Activated B cell treated with CpG ODN at 0.5 μM for 24 hours (primary cell): ENCODE results near the gene LAPTM4A. TPM values are rescaled to one million over a fixed set of nuclear protein-coding genes. Genes with fewer than 3 reads are reported as not detected.

ENCODE experiments used
- ATAC-seq: fragments of 200-7000 bp; cut with Tn5 transposase; one replicate; pipeline ENCODE4 v1.10.0; 2021; ENCODE audit warnings: low read depth, mild to moderate bottlenecking, moderate library complexity
- CTCF ChIA-PET: fragments of 350-600 bp; sonication (Branson Sonifier 250); formaldehyde crosslinking; loops from one replicate; lab custom pipeline; 2021; ENCODE audit warnings: antibody characterized with exemption; lab: Charles Lee
- POLR2A ChIA-PET: fragments of 350-600 bp; sonication (Branson Sonifier 250); formaldehyde crosslinking; loops from one replicate; lab custom pipeline; 2021; ENCODE audit warnings: antibody characterized with exemption; lab: Charles Lee
- DNase-seq: peaks from one replicate; pipeline ENCODE4 v3.0.0; 2022
- H3K27ac Mint-ChIP-seq: one replicate; pipeline ENCODE4 v1.8.0; 2020; ENCODE audit warnings: mixed read lengths
- H3K27me3 Mint-ChIP-seq: one replicate; pipeline ENCODE4 v1.8.0; 2021; ENCODE audit warnings: mixed read lengths
- H3K36me3 Mint-ChIP-seq: one replicate; pipeline ENCODE4 v1.8.0; 2021; ENCODE audit warnings: low read depth, mixed read lengths
- H3K4me1 Mint-ChIP-seq: one replicate; pipeline ENCODE4 v1.8.0; 2021; ENCODE audit warnings: mixed read lengths
- H3K4me3 Mint-ChIP-seq: one replicate; pipeline ENCODE4 v1.8.0; 2020; ENCODE audit warnings: mild to moderate bottlenecking, mixed read lengths
- H3K9me3 Mint-ChIP-seq: one replicate; pipeline ENCODE4 v1.8.0; 2020; ENCODE audit warnings: mixed read lengths
- CTCF ChIP-seq: fragments of 200-600 bp; IDR thresholded peaks from one replicate; pipeline ENCODE4 v1.8.0; 2022; ENCODE audit warnings: antibody characterized with exemption, mild to moderate bottlenecking
- intact Hi-C: fragments of 100-400 bp; cut with micrococcal nuclease; formaldehyde crosslinking; loops from one replicate; pipeline ENCODE4 v1.15.1; 2024
- total RNA-seq: library from RNA; stranded (reverse); gene quantifications from 2 replicates; pipeline ENCODE4 v1.2.3, GENCODE V29; 2022

The LAPTM4A gene
- total RNA-seq, 1 donor from 2014 or later, result 47.2 TPM

- no peak for TF ChIP-seq CTCF
- Mint-ChIP-seq H3K27me3 (no peaks in the 10 kb centered on the region), H3K36me3 (peaks cover 79% of the 10 kb centered on the region), H3K9me3 (peaks cover 2% of the 10 kb centered on the region), H3K27ac (no peak overlapping the region), H3K4me3 (no peak overlapping the region), H3K4me1 (no peaks in the 10 kb centered on the region)
- DNase-seq (no peak), ATAC-seq (no peak)
- POLR2A ChIA-PET, result no interaction called here
- CTCF ChIA-PET, result no interaction called here
- intact Hi-C loops, result no loop called here
Measured at GRCh38 chr2:20030224-20030623, 21.2 kb downstream of the LAPTM4A start.

GRCh38 chr2:20027705-20028434 is 23.6 kb downstream of the LAPTM4A start:
- H3K27me3 Mint-ChIP-seq, result no peaks in the 10 kb centered on the region
- ChIA-PET POLR2A (interaction anchor here (0.6 kb wide), 1 partner anchor 15 kb away, joined by 3 read pairs; no protein-coding TSS in a partner anchor), CTCF (interaction anchor here (2.0 kb wide), 1 partner anchor 13 kb away, joined by 11 read pairs; no protein-coding TSS in a partner anchor)
- no peak for TF ChIP-seq CTCF
- no peak overlapping the region for H3K4me3 Mint-ChIP-seq
- intact Hi-C loops, result no loop called here
- peaks cover 2% of the 10 kb centered on the region for H3K9me3 Mint-ChIP-seq
- H3K4me1 Mint-ChIP-seq, result no peaks in the 10 kb centered on the region
- H3K36me3 Mint-ChIP-seq, result peaks cover 56% of the 10 kb centered on the region
- ATAC-seq (no peak), DNase-seq (no peak)
- H3K27ac Mint-ChIP-seq, result no peak overlapping the region

- DNase-seq, result no peak
- H3K4me3 Mint-ChIP-seq, result no peak overlapping the region
- ChIA-PET CTCF (interaction anchor here (2.0 kb wide), 1 partner anchor 12 kb away, joined by 11 read pairs; no protein-coding TSS in a partner anchor), POLR2A (interaction anchor here (0.6 kb wide), 1 partner anchor 16 kb away, joined by 3 read pairs; no protein-coding TSS in a partner anchor)
- no peaks in the 10 kb centered on the region for H3K27me3 Mint-ChIP-seq
- peaks cover 50% of the 10 kb centered on the region for H3K36me3 Mint-ChIP-seq
- intact Hi-C loops, result no loop called here
- no peaks in the 10 kb centered on the region for H3K4me1 Mint-ChIP-seq
- TF ChIP-seq CTCF, result no peak
- peaks cover 2% of the 10 kb centered on the region for H3K9me3 Mint-ChIP-seq
- no peak for ATAC-seq
- no peak overlapping the region for H3K27ac Mint-ChIP-seq
Measured at GRCh38 chr2:20027260-20027677, 24.2 kb downstream of the LAPTM4A start.

- Mint-ChIP-seq H3K9me3 (peaks cover 9% of the 10 kb centered on the region), H3K4me3 (no peak overlapping the region), H3K36me3 (peaks cover 31% of the 10 kb centered on the region), H3K27ac (no peak overlapping the region), H3K27me3 (no peaks in the 10 kb centered on the region), H3K4me1 (no peaks in the 10 kb centered on the region)
- no peak for ATAC-seq
- intact Hi-C loops, result no loop called here
- ChIA-PET POLR2A (no interaction called here), CTCF (interaction anchor here (1.9 kb wide), 1 partner anchor 9 kb away, joined by 4 read pairs; no protein-coding TSS in a partner anchor)
- no peak for TF ChIP-seq CTCF
- DNase-seq, result no peak
Measured at GRCh38 chr2:20025065-20025786, 26.2 kb downstream of the LAPTM4A start.

- Mint-ChIP-seq H3K4me3 (no peak overlapping the region), H3K27ac (no peak overlapping the region), H3K27me3 (no peaks in the 10 kb centered on the region), H3K36me3 (peaks cover 16% of the 10 kb centered on the region), H3K9me3 (peaks cover 10% of the 10 kb centered on the region), H3K4me1 (no peaks in the 10 kb centered on the region)
- DNase-seq (no peak), ATAC-seq (no peak)
- intact Hi-C loops, result no loop called here
- POLR2A ChIA-PET, result no interaction called here
- CTCF ChIA-PET, result interaction anchor here (1.9 kb wide), 1 partner anchor 8 kb away, joined by 4 read pairs; no protein-coding TSS in a partner anchor
- TF ChIP-seq CTCF, result no peak
Measured at GRCh38 chr2:20023688-20024087, 27.7 kb downstream of the LAPTM4A start.
